GM21381 (cell line): ENCODE data around the gene LCE2A.
"Not testable (repeated sequence)": the region's sequence is repeated elsewhere in the genome, so short reads cannot be mapped to it uniquely, and the experiment has no call there.

ENCODE experiments used
- ATAC-seq: cut with Tn5 transposase; IDR thresholded peaks from one replicate; pipeline ENCODE4 v1.9.1; 2021; ENCODE audit warnings: mild to moderate bottlenecking, moderate library complexity; ENCODE audit not compliant: unreplicated experiment

LCE2A gene

DNA sequence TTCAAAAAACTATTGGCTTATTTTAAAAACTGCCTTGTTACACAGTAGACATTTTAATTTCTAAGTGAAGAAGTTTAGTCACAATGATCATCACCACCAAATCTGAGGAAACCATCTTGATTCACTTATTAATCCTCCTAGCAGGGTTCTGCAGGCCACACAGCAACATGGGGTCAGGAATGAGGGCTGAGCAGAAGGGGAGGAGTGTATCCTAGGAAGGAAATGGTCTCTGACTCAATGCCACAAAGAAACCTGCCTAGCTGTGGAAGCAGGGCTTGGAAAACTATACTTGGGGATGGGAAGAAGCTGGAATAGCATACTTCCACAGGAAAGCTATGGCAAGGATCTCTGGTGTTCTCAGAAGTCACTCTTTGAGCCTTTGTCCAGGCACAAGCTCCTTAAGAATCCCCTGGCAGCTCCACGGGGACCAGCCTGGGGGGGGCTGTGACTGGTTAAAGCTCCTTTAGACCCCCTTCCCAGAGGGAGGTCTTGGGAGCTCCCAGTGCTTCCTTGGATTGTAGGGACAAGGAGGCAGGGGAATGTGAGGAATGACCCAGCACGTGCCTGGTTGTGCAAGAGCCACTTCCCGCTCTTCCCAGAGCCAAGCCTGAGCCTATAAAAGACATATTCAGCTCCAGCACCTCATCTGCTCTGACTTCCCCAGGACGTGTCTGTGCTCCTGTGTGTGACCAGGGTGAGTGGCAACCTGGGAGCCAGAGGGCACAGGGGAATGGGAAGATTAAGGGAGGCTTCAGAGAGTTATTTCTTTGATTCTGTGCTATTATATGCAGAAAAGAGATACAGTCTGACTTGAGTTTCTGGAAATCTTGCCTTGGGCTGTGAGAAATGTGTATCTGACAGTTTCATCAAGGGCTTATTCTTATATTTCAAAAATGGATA, at the start of gene LCE2A:
TSS of gene LCE2A (plus strand) at position 645 of the 900 bp plus-strand sequence. CDS start 557 bp downstream, outside the sequence.
- no peak for ATAC-seq

GRCh38 chr1:152654110-152654509, 44.0 kb upstream of the LCE2A start:
- no peak for ATAC-seq

GRCh38 chr1:152656459-152656858, 41.7 kb upstream of the LCE2A start:
- ATAC-seq = no peak

DNA sequence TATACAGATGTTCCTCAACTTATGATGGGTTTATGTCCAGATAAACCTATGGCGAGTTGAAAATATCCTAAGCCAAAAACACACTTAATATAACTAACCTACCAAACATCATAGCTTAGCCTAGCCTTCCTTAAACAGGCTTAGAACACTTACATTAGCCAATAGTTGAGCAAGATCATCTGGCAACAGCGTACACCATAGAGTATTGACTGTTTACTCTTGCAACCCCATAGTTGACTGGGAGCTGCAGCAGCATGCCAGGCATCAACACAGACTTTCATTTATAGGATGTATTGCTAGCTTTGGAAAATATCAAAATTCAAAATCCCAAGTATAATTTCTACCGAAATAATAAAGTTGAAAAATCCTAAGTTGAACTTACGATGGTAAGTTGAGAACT, 40.5 kb upstream of the LCE2A start:
- no peak for ATAC-seq

GRCh38 chr1:152658649-152659048, 39.5 kb upstream of the LCE2A start:
- ATAC-seq = no peak

DNA sequence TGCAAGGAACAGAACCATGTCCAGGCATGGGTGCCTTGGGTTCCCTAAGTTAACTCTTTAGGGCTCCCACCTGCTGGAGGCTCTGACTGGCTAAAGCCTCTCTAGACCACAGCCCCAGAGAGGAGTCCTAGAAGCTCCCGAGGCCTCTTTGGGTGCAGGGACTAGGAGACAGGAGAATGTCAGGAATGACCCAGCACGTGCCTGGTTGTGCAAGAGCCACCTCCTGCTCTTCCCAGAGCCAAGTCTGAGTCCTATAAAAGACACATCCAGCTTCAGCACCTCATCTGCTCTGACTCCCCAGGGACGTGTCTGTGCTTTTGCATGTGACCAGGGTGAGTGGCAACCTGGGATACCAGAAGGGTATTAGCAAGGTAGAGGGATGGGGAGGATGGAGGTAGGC, 35.0 kb upstream of the LCE2A start, which contains the start of gene LCE2D:
TSS of gene LCE2D (plus strand) at position 283 of the 400 bp plus-strand sequence. CDS start 726 bp downstream, outside the sequence.
- no peak for ATAC-seq

DNA sequence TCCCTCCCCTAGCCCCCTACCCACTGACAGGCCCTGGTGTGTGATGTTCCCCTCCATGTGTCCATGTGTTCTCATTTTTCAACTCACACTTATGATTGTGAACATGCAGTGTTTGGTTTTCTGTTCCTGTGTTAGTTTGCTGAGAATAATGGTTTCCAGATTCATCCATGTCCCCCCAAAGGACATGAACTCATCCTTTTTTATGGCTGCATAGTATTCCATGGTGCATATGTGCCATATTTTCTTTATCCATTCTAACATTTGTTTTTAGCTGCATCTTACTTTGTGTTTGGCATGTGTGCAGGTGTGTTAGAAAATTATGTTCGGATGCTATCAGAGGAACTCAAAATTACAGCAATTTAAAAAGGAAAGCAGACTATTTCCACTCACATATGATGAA, 32.0 kb upstream of the LCE2A start:
- ATAC-seq = not testable (repeated sequence)

DNA sequence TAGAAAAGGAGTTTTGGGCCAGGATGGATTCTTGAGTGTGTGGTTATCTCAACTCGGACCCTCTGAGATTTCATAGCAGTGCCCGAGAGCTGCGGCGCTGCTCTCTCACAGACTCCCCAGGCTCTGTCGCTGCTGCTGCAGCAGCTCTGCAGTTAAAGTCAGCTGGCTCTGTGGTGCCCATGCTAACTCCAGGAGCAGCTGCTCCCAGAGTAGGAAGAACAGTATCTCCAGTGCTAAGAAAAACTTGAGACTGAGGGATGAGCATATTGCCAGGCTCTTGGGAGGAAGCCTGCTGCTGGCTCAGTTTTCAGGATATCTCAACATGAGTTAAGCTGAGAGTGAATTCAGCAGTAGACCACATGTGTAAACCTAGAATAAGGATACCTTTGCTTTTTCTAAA, 30.5 kb upstream of the LCE2A start:
- ATAC-seq = no peak

- no peak for ATAC-seq
These were observed 25.1 kb upstream of the LCE2A start for GRCh38 chr1:152673016-152673415.

GRCh38 chr1:152674983-152675382, 23.2 kb upstream of the LCE2A start, which contains the start of gene LCE2C:
TSS of gene LCE2C (plus strand) at chr1:152675279. CDS start at chr1:152676016, 737 bp downstream.
- not testable (repeated sequence) for ATAC-seq

DNA sequence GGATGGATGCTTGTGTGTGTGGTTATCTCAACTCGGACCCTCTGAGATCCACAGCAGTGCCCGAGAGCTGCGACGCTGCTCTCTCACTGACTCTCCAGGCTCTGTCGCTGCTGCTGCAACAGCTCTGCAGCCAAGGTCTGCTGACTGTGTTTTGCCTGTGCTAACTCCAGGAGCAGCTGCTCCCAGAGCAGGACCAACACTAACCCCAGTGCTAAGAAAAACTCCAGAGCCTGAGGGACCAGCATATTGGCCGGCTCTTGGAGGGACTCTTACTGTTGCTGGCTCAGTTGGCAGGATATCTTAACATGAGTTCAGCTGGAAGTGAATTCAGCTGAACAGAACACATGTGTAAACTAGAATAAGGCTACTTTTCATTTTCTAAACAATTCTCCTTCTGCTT, 18.7 kb upstream of the LCE2A start:
- no peak for ATAC-seq

- ATAC-seq = no peak
These were observed 16.5 kb upstream of the LCE2A start for GRCh38 chr1:152681616-152682015.

- ATAC-seq = no peak
These were observed 14.3 kb upstream of the LCE2A start for GRCh38 chr1:152683846-152684245.

DNA sequence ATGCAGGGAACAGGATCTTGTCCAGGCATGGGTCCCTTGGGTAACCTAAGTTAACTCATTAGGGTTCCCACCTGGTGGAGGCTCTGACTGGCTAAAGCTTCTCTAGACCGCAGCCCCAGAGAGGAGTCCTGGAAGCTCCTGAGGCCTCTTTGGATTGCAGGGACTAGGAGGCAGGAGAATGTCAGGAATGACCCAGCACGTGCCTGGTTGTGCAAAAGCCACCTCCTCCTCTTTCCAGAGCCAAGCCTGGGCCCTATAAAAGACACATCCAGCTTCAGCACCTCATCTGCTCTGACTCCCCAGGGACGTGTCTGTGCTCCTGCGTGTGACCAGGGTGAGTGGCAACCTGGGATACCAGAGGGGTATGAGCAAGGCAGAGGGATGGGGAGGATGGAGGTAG, 12.3 kb upstream of the LCE2A start, which contains the start of gene LCE2B:
TSS of gene LCE2B (plus strand) at position 301 of the 400 bp plus-strand sequence. CDS start 721 bp downstream, outside the sequence.
- not testable (repeated sequence) for ATAC-seq

GRCh38 chr1:152699746-152700145, 1.6 kb downstream of the LCE2A start:
- ATAC-seq = no peak

DNA sequence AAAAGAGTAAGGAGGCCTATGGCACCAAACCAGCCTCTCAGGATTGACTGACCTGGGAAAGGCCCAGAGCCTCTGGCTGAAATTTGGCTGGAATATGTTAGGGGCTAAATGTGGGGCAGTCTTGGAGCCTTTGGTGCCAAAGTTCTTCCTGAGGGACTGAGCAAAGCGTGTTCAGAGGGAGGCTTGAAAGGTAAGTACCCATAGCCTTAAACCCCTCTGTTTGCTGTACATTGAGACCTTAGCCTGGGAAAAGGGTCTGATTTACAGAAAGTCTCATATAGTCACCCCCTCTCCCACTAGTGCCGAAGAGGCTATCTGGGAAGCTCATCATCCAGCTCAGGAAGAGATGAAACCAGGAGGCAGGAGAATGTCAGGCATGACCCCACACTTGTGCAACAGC, 9.7 kb downstream of the LCE2A start, which contains the start of gene LCE4A:
TSS of gene LCE4A (plus strand) at position 301 of the 400 bp plus-strand sequence. CDS start 916 bp downstream, outside the sequence.
- ATAC-seq = no peak

DNA sequence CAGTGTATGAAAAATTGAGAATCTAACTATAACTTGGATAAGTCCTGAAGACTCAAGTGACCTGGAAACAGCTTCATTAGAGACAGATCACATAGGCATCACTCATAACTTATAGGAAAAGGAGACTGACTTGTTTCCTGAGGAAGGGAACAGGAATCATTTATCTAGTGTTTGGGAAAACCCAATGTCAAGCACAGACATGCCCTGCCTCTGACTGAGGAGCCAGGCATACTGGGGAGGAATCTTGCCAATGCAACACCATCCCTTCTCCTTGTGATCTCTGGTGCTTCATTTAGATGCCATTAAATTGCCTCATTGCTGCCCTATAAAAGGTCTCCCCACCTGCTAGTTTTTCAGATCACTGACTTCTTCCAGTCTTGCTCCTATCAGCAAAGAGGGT, 20.1 kb downstream of the LCE2A start:
- ATAC-seq = no peak

DNA sequence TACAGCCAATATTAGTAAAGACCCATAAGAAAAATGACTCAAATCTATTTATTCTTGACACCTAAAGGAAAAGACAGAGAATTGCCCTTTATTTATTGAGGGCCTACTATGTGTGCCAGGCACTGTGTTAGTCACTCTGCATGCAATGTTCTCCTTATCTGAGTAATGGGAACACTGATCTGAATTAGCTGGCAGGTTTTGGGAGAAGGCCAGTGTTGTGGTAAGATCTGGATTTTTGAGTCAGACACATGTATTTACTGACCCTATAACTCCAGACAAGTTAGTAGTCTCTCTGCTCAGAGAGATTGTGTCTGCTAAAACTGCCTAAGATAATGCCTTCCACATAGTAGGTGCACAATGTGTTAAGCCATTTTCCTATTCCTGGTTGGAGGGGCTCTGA, 27.1 kb downstream of the LCE2A start:
- ATAC-seq = no peak

GRCh38 chr1:152728986-152729385, 30.8 kb downstream of the LCE2A start:
- ATAC-seq = no peak

DNA sequence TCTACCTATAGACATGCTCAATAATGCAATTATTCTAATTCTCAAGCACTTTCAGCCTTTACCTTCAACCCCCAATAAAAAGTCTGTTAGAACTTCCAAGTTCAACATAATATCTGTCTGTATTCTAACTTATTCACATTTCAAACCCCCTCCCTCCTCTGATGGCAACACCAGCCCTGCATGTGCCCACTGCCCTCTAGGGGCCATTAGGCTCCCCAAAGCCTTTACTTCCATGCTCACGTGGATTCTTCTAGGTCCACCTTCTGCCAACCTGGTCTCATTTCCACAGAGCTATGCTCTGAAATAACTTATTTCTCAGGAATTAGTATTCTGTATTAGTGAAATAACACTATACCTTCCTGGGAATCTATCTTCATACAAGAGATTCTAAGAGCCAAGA, 37.5 kb downstream of the LCE2A start:
- ATAC-seq = no peak

DNA sequence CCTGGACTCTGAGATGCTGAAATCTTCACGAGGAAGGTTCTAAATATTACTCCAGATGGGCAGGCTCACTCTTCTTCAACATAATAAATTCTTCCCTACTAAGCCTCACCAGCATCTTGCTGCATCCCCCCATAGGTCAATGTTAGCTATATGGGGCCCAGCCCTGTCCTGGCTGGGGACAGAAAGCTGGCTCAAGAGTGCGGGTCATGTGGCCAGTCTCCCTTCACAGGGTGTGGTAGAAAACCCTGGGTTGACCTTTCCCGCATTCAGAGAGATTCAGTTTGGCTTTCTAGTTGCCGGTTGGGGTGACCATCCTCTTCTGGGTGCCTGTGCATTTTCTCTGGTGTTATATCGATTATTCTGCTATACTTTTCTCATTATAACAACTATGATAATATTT, 39.9 kb downstream of the LCE2A start:
- ATAC-seq = no peak

- ATAC-seq = no peak
These were observed 41.7 kb downstream of the LCE2A start for GRCh38 chr1:152739841-152740240.
